GM19025 (cell line): ENCODE results near the gene PKHD1.

Source experiments
- ATAC-seq: cut with Tn5 transposase; IDR thresholded peaks from one replicate; pipeline ENCODE4 v1.9.1; 2021; ENCODE audit warnings: mild to moderate bottlenecking, low read depth, moderate library complexity; ENCODE audit not compliant: unreplicated experiment

PKHD1 gene, protein sequence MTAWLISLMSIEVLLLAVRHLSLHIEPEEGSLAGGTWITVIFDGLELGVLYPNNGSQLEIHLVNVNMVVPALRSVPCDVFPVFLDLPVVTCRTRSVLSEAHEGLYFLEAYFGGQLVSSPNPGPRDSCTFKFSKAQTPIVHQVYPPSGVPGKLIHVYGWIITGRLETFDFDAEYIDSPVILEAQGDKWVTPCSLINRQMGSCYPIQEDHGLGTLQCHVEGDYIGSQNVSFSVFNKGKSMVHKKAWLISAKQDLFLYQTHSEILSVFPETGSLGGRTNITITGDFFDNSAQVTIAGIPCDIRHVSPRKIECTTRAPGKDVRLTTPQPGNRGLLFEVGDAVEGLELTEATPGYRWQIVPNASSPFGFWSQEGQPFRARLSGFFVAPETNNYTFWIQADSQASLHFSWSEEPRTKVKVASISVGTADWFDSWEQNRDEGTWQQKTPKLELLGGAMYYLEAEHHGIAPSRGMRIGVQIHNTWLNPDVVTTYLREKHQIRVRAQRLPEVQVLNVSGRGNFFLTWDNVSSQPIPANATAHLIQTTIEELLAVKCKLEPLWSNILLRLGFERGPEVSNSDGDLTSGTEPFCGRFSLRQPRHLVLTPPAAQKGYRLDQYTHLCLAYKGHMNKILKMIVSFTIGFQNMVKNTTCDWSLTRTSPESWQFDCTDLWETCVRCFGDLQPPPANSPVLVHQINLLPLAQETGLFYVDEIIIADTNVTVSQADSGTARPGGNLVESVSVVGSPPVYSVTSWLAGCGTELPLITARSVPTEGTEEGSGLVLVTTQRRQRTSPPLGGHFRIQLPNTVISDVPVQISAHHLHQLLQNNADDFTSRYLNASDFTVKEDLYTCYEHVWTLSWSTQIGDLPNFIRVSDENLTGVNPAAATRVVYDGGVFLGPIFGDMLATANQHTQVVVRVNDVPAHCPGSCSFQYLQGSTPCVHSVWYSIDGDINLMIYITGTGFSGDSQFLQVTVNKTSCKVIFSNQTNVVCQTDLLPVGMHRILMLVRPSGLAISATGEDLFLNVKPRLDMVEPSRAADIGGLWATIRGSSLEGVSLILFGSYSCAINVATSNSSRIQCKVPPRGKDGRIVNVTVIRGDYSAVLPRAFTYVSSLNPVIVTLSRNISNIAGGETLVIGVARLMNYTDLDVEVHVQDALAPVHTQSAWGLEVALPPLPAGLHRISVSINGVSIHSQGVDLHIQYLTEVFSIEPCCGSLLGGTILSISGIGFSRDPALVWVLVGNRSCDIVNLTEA (N-terminal part only)

DNA sequence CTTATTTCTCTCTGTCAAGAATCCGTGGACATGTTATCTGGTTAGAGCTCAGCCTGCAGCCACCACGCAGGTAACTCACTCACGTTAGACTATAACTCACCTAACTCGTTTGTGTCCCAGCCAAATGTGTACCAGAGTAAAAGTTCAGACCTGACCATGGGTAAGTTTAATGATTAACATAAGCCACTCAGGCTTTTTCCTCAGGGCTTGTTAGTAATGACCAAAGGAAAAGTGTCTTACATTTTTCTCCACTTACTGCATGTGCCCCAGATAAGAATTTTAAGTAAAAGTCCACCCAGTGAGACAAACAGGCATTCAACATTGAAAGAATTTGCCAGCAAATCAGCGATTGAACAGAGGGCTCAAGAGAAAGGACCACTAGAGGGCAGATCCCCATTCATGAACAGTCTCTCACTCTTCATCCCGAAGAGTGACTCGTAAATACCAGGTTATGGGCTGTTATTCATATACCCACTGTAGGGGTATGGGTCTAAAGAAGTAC is at the start of gene PKHD1:
PKHD1 (minus strand) TSS at position 116 of the 502 bp plus-strand sequence. CDS start 2,680 bp downstream, outside the sequence.
- no peak for ATAC-seq

DNA sequence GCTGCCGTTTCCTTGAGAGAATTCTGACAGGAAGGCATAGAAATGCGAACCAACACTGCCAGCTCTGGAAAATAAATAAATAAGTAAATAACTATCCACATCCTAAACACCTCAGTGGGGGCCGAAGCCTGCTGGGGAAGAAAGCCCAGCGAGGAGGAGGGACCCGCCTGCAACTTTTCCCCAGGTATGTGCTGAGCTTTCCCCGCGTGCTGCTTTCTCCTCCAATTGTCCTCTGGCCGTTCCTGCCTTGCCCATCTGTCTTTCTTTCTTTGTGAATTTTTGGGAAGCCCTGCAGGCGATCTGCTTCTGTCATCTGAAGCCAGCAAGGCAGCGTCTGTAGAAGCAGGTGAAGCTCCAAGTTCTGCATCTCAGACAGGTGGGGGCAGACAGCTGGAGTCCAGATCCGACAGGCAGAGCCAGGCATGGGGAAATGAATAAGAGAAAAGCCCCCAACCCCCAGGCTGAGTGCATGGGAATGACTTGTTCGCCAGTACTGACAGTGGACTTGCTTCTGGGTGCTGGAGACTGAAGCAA is 49.6 kb upstream of the PKHD1 start:
- ATAC-seq = no peak

DNA sequence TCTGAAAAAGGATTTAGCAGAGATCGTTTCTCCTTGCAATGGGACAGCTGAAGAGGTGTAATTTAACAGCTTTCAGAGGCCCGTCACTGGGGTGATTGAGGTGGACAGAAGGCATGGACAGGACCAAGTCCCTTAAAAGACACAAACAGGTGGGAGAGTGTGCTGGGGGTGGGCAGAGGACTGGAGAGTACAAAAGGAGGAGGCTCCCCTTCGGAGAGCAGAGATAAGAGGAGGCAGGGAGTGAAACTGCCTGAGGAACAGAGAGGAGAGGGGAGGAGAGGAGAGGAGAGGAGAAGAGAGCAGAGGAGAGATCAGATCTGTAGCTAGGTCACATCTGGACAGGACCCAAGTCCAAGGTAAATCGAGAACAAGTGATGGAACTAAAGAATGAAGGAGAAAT is 48.6 kb upstream of the PKHD1 start:
- ATAC-seq = no peak

DNA sequence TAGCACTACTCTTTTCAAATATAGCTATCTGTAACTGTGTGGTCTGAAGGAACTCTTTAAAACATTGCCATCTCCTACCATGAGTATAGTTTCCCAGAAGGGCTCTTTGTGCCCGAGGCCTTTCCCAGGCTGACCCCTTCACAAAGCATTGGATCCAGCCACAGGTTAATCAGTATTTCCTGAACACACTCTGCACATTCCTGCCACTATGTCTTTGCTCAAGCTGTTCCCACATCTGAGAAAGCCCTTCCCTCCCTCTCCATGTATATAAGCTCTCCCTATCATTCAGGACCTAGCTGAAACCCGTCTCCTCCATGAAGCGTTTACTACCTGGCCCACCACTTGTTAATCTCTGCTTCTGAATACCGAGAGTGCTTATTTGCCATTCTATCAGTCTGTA is 47.8 kb upstream of the PKHD1 start:
- ATAC-seq = no peak

DNA sequence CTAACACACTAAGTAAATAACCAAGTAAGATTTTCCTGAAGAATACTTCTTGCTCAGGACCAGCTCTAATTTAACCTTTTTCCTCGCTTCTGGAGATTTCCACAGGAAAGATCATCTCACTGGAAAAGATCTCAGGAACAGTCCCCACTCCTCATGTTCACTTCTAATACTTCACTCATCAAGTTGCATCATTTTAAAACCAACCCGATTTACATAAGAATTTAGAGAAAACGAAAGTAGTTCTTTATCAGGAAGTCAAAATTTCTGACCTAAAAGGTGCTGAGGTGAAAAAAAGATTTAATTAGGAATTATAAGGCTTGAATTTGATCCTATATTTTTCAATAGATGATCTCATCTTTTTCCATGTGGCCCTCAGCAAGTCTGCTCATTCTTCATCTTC is 46.6 kb upstream of the PKHD1 start:
- no peak for ATAC-seq

DNA sequence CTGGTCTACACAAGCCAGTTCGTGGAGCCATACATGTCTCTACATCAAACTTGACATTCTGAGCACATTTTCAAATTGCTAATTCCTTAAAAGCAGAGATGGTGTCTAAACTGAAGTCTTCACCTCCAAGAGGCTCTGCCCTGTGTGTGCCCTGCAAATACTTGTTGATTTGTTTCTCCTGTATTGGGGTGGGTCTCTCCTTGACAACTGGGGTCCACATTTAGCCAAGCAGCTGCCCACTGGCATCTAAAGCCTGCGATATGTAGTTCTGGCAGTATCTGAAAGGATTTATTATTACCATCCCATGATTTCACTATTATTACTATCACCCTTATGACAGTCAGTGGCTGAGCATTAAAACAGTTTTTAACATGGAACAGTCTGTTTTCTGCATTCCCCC is 45.9 kb upstream of the PKHD1 start:
- no peak for ATAC-seq

DNA sequence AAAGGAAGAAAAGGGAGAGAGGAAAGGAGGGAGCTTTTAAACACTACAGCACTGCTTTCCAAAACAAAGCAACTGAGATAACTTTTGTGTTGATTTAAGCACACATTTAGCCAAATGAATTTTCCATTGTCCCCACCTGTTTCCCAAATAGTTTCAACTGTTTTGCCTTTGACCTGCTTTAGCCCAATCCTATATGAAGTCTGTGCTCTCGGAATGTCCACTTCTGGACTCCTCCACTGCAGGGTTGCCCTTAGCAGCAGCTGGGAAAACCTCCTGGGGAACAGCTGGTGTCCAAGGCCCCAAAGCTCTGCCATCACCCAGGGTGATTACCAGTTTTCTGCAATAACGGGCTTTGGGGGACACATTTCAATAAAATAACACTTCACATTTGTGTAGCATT is 44.9 kb upstream of the PKHD1 start:
- no peak for ATAC-seq

DNA sequence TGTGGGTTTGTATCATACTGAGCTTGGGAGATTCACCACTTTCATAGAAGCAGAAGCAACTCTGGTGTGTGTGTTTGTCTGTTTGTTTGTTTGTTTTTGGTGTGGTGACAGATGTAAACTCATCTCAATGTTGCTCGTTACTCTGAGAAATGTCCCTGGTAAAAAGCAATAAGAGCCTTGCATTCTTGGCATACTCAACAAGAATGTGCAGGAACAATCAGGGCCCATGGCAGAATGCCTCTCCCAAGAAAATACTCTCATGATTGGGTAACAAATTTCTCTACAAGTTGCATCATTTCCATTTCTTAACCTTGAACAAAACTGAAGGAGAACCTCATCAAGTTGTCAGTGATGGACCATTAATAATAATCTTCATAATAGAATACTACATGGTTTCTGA is 43.0 kb upstream of the PKHD1 start:
- no peak for ATAC-seq

DNA sequence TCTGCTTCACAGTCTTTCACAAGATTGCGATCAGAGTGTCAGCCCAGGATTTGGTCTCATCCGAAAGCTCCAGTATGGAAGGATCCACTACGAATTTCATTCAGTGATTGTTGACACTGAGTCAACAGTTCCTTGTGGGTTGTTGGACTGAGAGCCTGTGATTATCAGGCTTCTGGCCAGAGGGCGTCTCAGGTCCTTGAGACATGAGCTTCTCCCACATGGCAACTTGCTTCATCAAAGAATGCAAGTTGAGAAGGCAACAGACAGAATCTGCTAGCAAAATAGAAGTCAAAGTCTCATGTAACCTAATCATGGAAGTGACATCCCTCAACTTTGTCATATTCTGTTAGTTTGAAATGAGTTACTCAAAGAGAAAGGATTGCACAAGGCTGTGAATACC is 40.5 kb upstream of the PKHD1 start:
- ATAC-seq = no peak

DNA sequence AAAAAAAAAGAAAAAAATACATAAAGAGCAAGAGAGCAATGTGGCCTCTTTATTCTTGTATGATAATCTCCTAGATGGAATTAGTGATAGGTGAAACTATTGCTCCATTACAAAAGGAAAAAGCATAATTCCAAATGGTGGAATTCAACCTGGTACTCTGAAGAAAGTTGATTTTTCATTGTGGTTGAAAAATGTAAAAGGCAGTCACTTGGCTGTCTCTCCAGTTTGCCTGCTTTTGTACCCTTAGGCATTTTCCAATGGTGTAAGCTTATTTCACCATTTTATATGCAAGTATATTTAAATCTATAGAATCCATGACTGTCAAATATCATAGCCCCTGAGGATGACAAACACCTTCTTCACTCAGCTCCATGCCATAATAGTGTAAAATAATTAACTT is 38.8 kb upstream of the PKHD1 start:
- ATAC-seq = no peak

DNA sequence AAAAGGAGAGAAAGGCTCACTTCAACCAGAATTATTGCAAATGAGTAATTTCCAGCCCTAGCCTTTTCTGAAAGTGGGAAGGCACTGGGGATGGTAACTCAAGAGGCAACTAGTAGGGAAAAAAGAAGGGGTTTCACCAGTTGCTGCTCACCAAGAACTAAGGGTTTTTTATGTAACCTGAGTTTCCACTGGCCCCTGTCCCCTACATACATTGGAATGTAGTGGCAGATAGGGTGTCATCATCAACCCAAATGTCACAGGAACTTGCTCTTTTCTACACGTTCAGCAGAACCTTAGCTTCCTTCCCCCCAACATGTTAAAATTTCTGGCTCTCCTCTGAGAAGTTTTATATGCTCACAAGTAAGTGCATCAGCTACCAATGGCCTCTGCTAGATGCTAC is 38.2 kb upstream of the PKHD1 start:
- no peak for ATAC-seq

DNA sequence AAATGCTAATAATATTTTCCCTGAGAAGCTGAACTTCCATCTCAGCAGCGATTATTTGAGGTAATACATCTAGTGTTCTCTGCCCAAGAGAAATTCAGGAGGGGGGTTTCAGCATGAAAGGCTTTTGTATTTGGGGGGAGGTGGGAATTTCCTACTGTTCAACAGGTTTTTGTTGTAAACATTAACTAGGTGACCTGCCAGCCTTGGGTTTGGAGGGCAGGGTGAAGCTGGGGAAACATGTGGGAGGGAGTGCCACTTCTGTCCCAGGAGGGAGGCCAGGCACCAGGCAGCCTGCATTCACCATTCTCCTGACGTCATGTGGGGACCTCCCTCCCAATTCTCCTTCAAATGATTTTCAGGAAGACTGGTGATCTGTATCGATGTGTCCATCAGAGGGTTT is 37.7 kb upstream of the PKHD1 start:
- no peak for ATAC-seq

DNA sequence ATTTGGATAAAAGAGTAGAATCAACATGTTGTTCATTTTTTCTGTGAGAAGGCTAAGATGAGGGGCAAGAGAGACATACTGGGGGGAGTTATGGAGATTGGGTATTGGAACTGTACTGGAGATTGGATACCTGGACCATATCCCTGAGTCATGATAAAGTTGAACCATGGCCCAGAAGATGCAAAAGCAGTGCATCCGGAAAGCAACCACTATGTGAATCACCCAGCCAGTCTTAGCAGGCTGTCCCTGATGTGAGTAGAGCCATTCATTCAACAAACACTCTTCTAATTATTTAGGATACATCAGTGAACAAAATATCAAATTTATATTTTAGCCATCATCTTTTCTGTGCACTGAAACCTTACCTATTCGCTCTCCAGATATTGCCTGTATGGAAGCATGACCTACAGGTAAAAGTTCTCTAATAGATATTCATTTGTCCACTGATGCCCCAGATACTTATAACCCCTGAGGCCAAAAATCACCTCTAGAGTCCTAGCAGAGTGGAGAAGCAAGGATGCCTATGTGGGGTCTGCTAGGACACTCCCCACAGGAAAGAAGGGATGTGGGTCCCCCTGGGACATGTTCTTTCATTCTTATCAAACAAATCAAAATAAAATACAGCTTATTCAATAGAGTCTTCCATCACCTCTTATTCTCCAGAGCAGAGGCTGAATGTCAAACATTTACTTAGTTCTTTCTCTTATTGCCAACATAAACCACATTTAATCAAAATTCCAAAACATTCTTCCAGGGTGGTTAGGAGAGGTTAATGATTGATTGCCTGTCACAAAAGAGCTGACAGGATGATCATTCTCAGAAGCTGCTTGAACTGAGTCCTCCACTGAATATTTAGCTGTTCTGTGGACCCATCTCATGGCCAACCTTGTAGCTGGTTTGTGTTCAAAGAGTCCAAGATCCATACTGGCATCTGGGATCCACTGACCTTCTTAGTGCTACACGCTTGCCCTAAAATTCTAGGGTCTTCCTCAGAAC is 37.0 kb upstream of the PKHD1 start:
- no peak for ATAC-seq

DNA sequence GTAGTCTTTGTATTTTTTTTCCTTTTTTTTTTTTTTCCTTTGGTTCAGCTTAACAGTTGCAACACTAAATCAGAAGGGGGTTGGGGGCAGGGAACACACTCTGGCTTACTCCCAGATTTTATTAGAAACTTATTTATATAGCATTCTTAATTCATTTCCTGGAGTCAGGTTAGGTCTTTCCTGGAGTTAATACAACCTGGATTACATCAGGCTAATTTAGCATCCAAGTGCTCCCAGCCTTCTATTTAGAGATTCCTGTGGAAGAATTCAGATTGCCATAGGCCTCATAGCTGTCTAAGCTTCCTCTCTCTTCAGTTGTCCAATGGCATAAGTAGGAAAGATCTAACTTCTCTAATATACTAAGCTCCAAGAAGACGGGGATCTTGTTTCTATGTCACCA is 35.8 kb upstream of the PKHD1 start:
- no peak for ATAC-seq

DNA sequence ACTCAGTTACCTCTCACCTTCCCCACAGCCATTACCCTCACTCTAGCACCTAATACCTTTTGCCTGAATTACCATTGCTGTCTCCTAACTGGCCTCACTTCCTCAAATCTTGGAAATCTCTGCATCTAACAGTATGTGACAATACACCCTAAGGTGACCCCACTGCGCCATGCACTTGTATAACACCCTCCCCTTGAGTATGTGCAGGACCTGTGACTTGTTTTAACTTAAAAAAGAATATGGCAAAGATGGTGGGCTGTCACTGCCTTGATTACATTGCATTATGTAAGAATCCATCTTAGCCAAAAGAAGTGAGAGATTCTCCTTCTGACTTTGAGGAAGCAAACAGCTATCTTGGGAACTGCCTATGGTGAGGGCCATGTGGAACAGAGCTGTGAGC is 29.9 kb upstream of the PKHD1 start:
- ATAC-seq = no peak

DNA sequence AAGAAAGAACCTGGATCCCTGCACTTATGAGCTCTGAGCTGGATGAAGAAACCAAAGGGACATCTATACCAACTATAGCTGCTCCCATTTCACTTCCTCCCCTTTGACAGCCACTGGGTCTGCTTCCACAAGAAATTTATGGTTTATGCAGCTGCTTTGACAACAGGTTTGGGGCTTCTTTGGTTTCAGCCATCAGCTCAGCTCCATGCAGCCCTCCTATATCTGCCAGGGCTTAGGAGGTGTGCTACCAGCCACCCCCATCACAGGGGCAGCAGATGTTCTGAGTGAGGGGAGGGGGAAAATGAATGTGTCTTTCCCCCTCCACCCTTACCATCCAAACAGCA is 29.2 kb upstream of the PKHD1 start:
- no peak for ATAC-seq

DNA sequence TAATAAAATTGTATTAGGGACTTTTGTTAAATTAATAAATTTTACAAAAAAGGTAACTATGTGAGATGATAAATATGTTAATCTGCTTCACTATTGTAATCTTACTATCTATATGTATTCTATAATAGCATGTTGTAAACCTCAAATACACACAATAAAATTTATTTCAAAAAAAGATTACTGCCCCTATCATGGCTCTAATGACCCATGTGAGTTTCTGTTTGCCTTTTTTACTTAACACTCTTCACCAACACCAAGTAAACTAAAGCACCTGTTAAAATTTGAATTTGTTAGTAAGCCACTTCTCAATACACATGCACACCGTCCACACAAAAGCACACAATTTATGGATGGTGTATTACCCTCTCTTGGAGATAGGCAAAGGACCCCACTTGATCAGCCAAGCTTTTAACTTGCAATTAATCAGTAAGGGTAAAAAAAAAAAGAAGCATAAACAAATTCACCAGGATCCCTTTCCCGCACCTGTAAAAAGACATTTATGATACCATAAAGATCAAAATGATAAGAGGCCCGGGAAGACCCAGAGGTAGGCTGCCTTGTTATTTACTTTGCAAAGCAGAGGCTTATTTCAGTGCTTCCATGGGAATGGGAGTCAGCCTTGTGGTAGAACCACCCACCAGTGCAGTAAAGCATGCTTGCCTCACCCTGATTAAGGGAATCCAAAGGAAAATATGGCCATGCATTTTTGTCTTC is 28.6 kb upstream of the PKHD1 start:
- ATAC-seq = no peak

DNA sequence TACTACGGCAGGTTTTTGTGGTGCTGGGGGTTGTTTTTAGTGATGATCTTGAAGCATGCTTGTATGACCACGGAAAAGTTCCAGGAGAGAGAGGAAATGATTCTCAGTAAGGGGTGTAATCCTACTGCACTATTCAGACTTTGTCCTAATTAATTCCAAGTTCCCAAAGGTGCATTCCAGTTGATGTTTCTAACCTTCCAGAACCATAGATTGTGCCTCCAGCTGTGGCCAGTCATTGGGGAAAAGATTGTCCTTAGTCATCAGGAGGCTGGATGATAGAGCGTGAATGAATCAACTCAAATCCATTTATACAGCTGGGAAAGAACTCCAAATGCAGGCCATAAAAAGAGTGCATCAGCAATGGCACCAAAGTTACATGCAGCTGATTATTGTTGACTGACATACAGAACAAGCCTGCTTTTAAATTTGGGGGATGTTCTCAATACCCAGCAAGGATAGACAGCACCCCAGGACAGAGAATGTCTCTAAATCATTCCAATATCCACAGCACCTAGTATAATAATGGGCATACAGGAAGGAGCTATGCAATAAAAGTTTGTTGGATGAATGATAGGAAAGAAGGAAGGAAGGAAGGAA is 27.8 kb upstream of the PKHD1 start:
- no peak for ATAC-seq
